Stimulated activated CD8-positive, alpha-beta memory T cell treated with anti-CD3 and anti-CD28 coated beads, Interleukin-15, amount 100 ng/mL, for 24 hours (primary cell): ENCODE results near the gene NUP35.
"Not testable (repeated sequence)": the region's sequence is repeated elsewhere in the genome, so short reads cannot be mapped to it uniquely, and the experiment has no call there.

Experiments
- DNase-seq: peaks from one replicate; pipeline ENCODE4 v3.0.0-alpha.2; 2020; ENCODE audit warnings: low read depth

The NUP35 gene

DNA sequence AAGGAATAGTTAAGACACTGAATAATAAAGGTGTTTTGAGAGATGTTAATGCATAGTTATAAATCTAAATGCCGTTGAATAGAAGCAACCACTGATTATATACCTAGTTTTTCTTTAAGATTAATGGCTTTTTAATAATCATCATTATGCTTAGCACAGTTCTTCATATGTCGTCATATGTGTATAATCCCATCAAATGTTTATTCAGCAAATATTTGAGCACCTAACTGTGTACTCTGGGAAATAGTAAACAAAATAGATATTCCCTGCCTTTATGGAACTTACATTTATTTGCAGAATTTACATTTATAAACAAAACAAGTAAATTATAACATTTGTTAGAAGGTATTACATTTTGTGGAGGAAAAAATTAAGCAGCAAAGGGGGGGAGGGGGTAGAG is 9.8 kb downstream of the NUP35 start:
- no peak for DNase-seq

DNA sequence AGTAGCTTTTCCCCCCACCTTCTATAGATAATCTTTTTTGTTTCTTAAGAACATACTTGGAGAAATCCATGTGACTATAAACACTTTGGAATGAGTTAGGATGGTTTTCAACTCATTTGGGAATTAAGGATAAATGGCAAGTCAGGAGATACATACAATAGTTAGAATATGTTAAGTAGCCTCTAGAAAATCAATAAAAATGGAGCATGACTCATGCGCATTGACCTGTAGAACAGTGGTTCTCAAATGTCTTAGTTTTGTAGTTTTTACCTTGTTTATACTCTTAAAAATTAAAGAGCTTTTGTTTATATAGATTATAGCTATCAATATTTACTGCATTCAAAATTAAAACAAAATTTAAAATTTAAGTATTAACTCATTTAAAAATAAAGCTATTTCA is 24.7 kb downstream of the NUP35 start:
- DNase-seq = no peak

DNA sequence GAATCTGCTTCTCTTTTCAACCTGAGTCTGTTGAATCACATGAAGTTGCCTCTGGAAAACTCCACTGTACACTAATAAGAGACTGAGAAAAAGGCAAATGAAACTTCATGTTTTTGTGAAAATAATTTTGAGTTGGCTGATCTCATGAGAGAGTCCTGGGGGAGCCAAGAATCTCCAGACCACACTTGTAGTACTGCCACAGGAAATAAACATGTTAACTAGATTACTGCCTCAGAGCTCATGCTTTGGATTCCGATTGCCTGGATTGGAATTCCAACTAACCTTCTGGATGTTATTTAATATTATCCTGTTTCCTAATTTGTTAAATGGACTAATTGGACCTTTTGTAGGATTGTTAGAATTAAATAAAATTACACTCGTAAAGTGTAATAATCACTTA is 25.2 kb downstream of the NUP35 start:
- DNase-seq = no peak

DNA sequence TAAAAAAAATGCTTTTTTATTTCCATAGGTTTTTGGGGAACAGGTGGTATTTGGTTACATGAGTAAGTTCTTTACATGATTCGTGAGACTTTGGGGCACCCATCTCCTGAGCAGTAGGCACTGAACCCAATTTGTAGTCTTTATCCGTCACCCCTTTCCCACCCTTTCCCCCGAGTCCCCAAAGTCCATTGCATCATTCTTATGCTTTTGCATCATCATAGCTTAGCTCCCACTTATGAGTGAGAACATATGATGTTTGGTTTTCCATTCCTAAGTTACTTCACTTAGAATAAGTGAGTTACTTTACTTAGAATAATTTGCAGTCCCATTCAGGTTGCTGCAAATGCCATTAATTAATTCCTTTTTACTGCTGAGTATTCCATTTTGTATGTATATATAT is 28.0 kb downstream of the NUP35 start:
- not testable (repeated sequence) for DNase-seq

DNA sequence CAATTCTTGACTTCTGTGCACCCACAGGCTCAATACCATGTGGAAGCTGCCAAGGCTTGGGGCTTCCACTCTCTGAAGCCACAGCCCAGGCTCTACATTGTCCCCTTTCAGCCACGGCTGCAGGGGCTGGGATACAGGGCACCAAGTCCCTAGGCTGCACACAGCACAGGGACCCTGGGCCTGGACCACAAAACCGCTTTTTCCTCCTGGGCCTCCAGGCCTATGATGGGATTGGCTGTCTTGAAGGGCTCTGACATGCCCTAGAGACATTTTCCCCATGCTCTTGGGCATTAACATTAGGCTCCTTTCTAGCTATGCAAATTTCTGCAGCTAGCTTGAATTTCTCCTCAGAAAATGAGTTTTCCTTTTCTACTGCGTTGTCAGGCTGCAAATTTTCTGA is 29.7 kb downstream of the NUP35 start:
- DNase-seq = no peak

DNA sequence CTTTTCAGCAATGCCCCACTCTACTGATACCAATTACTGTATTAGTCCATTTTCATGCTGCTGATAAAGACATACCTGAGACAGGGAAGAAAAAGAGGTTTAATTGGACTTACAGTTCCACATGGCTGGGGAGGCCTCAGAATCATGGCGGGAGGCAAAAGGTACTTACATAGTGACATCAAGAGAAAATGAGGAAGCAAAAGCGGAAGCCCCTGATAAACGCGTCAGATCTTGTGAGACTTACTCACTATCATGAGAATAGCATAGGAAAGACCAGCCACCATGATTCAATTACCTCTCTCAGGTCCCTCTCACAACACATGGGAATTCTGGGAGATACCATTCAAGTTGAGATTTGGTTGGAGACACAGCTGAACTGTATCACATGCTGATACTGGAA is 30.5 kb downstream of the NUP35 start:
- DNase-seq = not testable (repeated sequence)

DNA sequence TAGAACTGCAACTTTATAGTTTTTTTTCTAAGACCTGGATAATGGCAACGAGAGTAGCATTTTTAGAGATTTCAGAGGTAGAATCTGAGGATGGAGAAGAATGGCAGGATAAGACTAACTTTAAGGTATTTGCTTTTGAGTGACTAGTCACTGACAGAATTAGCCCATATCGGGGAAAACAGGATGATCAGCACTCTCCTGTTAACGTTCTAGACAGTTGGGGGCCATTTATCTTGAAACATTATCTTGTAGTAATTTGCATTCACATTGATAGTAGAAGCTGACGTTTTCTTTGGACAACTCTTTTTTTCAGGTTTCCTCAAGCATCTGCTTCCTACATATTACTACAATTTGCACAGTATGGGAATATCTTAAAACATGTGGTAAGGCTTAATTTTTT is 32.9 kb downstream of the NUP35 start:
- DNase-seq = no peak

DNA sequence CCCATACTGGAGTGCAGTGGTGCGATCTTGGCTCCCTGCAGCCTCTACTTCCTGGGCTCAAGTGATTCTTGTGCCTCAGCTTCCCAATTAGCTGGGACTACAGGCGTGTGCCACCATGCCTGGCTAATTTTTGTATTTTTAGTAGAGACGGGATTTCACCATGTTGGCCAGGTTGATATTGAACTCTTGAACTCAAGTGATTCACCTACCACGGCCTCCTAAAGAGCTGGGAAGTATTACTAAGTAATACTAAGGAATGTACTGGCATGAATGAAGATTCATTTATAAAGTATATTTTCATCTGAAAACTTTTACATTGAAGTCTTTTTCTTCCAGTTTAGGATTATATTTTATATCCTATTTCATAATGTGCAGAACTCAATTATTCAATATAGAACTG is 38.1 kb downstream of the NUP35 start:
- no peak for DNase-seq

DNA sequence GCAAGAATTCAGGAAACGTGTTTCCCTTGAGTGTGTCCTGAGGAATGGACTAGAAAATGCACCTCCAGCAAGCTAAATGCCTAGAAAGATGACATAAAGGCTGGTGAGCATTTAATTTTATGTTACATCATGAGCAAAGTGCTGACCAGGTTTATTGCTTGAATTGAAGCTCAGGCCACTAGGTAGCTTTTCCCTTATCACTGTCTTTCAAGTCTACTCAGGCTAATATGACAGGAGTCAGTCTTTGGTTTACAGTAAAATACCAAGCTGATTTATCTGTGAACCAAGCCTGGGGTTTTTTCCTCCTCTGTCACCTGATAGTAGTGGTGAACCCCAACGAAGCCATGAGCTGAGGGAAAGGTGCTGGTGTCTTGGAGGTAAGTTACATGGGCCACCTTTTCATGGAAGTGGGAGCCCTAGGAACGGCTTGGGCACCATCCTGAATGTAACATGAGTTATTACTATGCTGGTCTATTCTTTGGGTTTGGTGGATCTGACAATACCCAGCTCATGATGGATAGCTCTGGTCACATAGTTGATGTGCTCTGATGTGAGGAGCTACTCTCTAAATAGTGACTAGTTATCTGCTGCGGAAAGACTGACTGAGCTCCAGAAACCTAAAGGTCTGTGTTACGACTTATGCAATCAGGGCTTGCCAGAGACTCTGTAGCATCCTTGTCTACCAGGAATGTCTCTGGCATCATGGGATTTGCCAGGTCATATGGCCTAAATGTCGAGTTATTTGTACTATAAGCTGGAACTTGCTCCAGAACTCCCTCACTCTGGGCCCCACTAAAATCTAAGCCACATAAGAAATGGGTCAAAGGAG is 39.8 kb downstream of the NUP35 start:
- DNase-seq = no peak

DNA sequence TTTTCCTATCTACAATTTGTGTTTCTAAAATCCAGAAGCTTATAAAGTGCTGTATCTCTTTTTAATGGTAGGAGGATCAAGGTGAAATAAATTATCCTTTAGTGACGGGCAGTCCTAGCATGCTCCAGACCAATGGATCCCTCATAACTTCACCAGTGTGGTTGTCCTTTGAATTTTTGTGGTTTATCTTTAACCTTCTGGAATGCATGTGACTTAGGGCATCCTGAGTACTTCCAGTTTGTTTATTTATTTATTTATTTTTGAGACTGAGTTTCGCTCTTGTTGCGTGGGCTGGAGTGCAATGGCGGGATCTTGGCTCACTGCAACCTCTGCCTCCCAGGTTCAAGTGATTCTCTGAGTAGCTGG is 40.4 kb downstream of the NUP35 start:
- no peak for DNase-seq

DNA sequence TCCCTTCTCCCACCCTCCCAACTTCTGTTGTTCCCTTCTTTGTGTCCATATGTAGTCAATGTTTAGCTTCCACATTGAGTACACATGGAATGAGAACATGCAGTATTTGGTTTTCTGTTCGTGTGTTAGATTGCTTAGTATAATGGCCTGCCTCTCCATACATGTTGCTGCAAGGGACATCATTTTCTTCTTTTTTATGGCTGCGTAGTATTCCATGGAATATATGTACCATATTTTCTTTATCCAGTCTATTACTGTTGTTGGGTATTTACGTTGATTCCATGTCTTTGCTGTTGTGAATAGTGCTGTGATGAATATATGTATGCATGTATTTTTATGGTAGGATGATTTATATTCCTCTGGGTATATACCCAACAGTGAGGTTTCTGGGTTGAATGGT is 42.0 kb downstream of the NUP35 start:
- DNase-seq = no peak

DNA sequence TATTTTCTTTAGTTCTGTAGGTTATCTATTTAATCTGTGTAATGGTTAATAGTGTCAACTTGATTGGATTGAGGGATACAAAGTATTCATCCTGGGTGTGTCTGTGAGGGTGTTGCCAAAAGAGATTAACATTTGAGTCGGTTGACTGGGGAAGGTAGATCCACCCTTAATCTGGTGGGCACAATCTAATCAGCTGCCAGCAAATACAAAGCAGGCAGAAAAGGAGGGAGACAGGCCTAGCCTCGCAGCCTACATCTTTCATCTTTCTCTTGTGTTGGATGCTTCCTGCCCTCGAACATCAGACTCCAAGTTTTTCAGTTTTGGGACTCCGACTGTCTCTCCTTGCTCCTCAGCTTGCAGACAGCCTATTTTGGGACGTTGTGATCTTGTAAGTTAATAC is 42.7 kb downstream of the NUP35 start:
- not testable (repeated sequence) for DNase-seq

DNA sequence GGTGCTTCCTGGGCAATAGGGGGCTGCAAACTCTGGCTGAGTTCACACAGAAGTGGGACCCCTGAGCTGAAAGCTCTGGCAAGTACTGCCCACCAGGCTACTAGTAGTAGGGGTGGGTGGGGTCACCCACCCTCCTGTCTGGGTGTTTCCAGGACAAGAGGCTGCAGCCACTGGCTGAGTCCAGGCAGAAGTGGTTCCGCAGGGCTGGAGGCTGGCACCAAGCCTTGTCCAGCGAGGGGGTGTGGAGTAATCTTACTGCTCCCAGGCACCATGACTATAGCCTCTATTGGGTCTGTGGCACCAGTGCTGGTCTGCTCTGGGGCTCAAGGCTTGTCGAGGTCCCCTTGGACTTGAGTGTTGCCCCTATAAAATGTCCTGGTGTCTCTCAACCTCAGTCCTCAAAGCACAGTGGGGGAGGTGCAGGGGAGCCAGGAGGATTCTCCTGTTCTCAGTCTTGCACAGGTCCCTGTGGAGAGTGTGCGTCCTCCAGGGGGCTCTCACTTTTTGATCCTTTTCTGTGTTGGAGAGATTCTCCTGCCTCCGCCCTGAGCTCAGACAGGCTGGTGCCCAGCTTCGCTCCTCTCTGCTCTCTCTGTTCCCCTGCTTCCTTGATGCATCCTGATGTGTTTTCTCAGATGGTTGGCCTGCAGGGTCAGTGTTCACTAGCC is 48.1 kb downstream of the NUP35 start:
- DNase-seq = no peak

DNA sequence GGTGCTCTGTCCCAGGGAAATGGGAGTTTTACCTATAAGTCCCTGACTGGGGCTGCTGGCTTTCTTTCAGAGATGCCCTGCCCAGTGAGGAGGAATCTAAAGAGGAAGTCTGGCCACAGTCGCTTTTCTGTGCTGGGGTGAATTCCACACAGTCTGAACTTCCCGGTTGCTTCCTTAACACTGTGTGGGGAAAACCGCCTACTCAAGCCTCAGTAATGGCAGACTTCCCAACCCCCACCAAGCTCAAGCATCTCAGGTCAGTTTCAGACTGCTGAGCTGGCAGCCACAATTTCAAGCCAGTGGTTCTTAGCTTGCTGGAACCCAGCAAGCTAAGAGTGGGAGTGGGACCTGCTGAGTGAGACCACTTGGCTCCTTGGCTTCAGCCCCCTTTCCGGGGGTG is 54.9 kb downstream of the NUP35 start:
- DNase-seq = no peak

DNA sequence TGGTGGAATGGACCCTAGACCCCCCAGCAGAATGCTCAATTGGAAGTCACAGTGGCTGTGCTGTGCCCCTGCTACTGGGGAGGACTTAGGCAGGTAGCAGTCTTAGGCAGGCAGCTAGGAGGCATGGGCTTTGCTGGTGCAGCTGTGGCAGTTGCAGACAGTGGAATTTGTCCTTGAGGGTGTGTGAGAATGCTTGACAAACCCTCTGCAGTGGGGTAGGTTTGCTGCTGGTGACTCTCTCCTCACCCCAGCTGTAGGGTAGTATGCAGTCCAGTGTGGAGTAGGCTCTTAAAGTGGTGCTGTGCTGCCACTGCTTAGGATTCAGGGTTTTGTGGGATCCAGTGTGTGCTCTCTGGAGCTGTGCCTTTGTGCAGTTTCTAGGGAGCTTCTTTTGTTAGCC is 61.3 kb downstream of the NUP35 start:
- DNase-seq = no peak

DNA sequence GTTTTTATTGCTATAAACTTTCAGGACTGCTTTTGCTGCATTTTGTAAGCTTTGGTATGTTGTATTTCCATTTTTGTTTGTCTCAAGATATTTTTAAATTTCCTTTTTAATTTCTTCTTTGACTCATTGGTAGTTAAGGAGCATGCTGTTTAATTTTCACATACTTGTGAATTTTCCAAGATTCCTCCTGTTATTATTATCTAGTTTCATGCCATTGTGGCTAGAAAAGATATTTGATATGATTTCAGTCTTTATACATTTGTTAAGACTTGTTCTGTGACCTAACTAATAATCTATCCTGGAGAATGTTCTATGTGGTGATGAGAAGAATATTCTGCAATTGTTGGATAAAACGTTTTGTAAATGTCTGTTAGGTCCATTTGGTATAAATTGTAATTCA is 62.1 kb downstream of the NUP35 start:
- no peak for DNase-seq

DNA sequence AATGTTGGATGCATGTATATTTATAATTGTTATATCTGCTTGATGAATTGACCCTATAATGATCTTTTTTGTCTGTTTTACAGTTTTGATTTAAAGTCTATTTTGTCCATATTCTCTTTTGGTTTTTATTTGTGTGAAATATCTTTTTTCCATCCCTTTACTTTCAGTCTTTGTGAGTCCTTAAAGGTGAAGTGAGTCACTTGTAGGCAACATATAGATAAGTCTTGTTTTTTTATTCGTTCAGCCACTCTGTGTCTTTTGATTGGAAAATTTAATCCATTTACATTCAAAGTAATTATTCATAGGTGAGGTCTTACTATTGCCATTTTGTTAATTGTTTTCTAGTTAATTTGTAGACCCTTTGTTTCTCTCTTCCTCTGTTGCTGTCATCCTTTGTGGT is 62.5 kb downstream of the NUP35 start:
- no peak for DNase-seq

DNA sequence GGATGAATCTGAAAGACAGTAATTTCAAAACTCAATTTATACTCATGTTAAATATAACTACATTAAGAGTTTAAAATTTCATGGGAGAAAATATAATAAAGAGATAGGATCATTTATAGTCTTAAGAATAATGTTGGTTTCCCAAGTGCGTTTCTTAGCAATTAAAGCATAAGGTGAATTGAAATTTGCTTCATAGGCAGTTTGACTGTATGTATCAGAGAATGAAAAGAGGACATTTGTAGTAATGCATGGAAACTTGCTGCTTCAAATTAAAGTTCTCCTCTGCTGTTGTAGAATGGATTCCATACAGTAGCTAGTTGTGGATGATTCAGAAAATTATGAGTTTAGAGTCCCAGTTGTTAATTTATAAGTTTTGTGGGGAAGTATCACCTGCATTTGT is 68.1 kb downstream of the NUP35 start:
- DNase-seq = no peak

DNA sequence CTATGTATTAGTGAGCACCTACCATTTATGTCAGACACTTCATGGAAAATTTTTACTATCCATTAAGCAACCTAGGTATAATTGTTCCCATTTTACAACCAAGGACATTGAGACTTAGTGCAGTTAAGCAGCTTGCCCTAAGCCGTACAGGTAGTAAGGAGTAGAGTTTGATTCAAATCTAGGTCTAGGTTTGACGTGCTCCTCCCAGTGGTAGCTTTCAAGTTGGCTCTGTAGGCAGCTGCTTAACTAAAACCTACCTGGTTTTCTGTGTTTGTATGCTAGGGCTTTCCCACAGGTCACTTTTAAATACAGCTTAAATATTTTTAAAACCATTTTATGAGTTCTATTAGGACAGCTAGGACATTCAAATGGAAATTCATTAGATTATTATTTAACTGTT is 69.7 kb downstream of the NUP35 start:
- DNase-seq = no peak

DNA sequence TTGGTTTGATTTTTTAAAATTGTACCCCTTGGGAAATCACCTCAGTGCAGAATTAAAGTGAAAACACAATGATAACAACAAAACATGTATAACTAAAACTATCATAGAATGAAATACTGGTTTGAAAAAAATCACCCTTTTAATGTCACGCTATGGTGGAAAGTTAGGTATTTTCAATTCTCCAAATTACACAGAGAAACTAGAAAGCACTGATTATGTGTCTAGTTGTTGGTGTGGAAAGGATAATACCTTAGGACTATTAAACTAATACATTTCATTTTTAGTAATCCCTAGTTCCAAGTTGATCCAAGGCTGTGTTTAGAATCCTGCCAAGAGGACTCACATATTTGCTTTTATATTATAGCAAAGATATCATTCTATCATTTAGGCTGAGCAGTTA is 71.2 kb downstream of the NUP35 start:
- no peak for DNase-seq

DNA sequence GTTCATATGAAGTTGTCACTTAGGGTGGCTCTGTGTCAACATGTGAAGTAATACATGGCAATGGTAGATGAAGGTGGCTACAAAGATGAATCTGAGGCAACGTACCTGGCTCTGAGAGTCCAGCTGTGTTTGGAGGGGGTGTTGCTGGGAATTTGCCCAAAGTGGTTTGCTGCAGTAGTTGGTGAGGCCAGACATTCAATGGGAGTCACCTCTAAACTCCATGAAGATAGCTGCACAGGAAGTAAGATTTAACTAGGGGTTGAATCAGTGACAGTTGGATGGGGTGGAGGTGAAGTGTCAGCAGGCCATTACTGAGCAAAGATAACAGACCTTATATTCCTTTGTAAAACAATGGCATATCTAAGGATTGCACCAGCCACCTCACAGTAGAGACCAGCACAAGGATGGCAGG is 71.8 kb downstream of the NUP35 start:
- DNase-seq = no peak

DNA sequence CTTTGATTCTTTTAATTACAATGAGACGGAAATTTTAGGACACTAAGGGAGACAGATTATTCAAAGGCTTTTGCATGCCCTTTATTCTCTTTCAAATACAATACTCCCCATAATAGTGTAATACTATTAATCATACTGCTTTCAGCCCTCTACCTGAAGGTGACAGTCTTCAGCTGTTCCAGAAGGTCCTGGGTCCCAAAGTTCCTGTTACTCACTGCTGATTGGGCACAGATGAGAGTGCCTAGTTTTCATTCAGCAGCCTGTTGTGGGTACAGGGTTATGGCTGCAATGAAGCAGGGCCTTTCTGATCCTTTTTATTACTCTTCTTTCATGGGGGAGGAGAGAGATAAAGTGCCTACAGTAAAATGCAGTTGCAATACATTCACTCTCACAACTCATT is 80.2 kb downstream of the NUP35 start:
- no peak for DNase-seq

DNA sequence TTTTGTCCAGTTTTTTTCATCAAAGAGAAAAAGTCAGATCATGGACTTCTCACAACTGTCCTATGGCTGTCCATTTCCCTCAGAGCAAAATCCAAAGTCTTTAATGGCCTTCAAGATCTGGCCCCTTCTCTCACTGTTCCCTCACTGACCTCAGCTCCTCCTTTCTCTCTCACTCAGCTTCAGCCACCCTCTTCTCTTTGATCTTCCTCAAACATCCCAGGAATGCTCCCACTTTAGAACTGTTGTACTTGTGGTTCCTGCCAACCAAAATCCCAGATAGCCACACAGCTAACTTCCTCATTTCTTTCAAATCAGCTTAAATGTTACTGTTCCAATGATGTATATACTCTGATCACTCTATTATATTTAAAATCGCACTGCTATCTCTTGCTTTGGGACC is 82.9 kb downstream of the NUP35 start:
- no peak for DNase-seq
